ENCODE data around the gene RIPPLY2.

DNA sequence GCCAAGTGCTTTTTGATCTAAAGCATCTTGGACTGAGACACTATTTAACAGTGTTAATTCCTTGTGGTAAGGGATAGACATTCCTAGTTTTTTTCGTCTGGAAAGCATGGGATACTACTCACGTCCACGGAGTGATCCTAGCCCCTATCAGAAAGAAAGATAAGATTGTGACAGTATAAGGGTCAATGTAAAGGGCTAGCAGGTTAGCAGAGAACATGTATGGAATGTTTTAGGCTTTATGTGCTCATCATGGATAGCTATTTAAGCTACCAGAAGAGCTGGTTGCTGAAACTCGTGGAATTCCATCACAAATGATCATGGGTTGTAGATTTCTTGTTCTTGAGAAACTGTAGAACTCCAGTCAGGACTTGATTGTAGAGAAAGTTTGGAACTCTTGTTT is 38.4 kb downstream of the RIPPLY2 start:
- TF ChIP-seq, protein P1, sequence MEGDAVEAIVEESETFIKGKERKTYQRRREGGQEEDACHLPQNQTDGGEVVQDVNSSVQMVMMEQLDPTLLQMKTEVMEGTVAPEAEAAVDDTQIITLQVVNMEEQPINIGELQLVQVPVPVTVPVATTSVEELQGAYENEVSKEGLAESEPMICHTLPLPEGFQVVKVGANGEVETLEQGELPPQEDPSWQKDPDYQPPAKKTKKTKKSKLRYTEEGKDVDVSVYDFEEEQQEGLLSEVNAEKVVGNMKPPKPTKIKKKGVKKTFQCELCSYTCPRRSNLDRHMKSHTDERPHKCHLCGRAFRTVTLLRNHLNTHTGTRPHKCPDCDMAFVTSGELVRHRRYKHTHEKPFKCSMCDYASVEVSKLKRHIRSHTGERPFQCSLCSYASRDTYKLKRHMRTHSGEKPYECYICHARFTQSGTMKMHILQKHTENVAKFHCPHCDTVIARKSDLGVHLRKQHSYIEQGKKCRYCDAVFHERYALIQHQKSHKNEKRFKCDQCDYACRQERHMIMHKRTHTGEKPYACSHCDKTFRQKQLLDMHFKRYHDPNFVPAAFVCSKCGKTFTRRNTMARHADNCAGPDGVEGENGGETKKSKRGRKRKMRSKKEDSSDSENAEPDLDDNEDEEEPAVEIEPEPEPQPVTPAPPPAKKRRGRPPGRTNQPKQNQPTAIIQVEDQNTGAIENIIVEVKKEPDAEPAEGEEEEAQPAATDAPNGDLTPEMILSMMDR (IDR thresholded peaks at IDR 0.05; ENCODE audit: borderline replicate concordance, extremely low read depth, low read length, poor library complexity, severe bottlenecking) = no peak
- TF ChIP-seq EZH2 (IDR thresholded peaks at IDR 0.05; ENCODE audit: borderline replicate concordance, low read depth, low read length, severe bottlenecking) = no peak

Measured in DND-41 (cell line).